Measurements from ENCODE around the gene SYT7. TPM values are rescaled to one million over a fixed set of nuclear protein-coding genes. Genes with fewer than 3 reads are reported as not detected.

Gene SYT7
- total and polyA plus RNA-seq, 10 donors = 0.14 to 5.3 (median 2.3) TPM

- no peak for TF ChIP-seq POLR2A (IDR thresholded peaks at IDR 0.05)
- TF ChIP-seq POLR2AphosphoS5 (IDR thresholded peaks at IDR 0.05) = no peak
- no peak overlapping the region for H3K4me3 ChIP-seq
- no peaks in the 10 kb centered on the region for H3K36me3 ChIP-seq
- DNase-seq = no peak
- H3K4me1 ChIP-seq = peaks cover 0 to 7% (median 4%) of the 10 kb centered on the region in 6 donors
- no peaks in the 10 kb centered on the region for H3K9me3 ChIP-seq
- no peak overlapping the region for H3K27ac ChIP-seq
- WGBS, 5 donors = 71 to 78% (median 76%) methylated on average over 9 of the region's 9 CpGs
- H3K27me3 ChIP-seq (replicated peaks in 1 of 7) = peaks cover 0 to 88% (median 19%) of the 10 kb centered on the region in 7 donors
- intact Hi-C loops (cut with DNase I; ENCODE audit: low total_unique reads) = no loop called here
Observed at GRCh38 chr11:61571337-61571736, 9.5 kb downstream of the SYT7 start.

- DNase-seq = no peak
- Histone ChIP-seq H3K4me3 (no peak overlapping the region), H3K27ac (no peak overlapping the region), H3K27me3 (replicated peaks in 1 of 7) (peaks cover 0 to 98% (median 19%) of the 10 kb centered on the region in 7 donors), H3K36me3 (no peaks in the 10 kb centered on the region), H3K4me1 (peaks cover 0 to 7% (median 4%) of the 10 kb centered on the region in 6 donors), H3K9me3 (no peaks in the 10 kb centered on the region)
- WGBS, 5 donors = 53 to 62% (median 56%) methylated on average over 7 to 10 of the region's 10 CpGs
- intact Hi-C loops (cut with DNase I; ENCODE audit: low total_unique reads) = no loop called here
- TF ChIP-seq POLR2AphosphoS5 (IDR thresholded peaks at IDR 0.05) = no peak
- TF ChIP-seq POLR2A (IDR thresholded peaks at IDR 0.05) = no peak
- TF ChIP-seq CTCF (IDR thresholded peaks at IDR 0.05 in 8 of 11, conservative IDR thresholded peaks at IDR 0.05 in 3 of 11) = no peak
Observed at GRCh38 chr11:61569701-61570100, 11.2 kb downstream of the SYT7 start.

GRCh38 chr11:61569018-61569417, 11.9 kb downstream of the SYT7 start:
- H3K4me1 ChIP-seq = peaks cover 0 to 7% (median 4%) of the 10 kb centered on the region in 6 donors
- H3K4me3 ChIP-seq = no peak overlapping the region
- H3K36me3 ChIP-seq = no peaks in the 10 kb centered on the region
- DNase-seq = no peak
- 29 to 55% (median 45%) methylated on average over 2 to 3 of the region's 3 CpGs for WGBS, 5 donors
- H3K27me3 ChIP-seq (replicated peaks in 1 of 7) = peaks cover 0 to 98% (median 19%) of the 10 kb centered on the region in 7 donors
- TF ChIP-seq CTCF (IDR thresholded peaks at IDR 0.05 in 8 of 11, conservative IDR thresholded peaks at IDR 0.05 in 3 of 11) = no peak
- no peak for TF ChIP-seq POLR2A (IDR thresholded peaks at IDR 0.05)
- no peak for TF ChIP-seq POLR2AphosphoS5 (IDR thresholded peaks at IDR 0.05)
- intact Hi-C loops (cut with DNase I; ENCODE audit: low total_unique reads) = no loop called here
- no peaks in the 10 kb centered on the region for H3K9me3 ChIP-seq
- no peak overlapping the region for H3K27ac ChIP-seq

GRCh38 chr11:61567286-61568061, 13.4 kb downstream of the SYT7 start:
- intact Hi-C loops (cut with DNase I; ENCODE audit: low total_unique reads) = no loop called here
- DNase-seq = peak; percentile 85
- TF ChIP-seq CTCF (IDR thresholded peaks at IDR 0.05 in 8 of 11, conservative IDR thresholded peaks at IDR 0.05 in 3 of 11) = peak in 6 of 11 experiments; percentile 17 to 56 (median 36)
- peak; percentile 30 to 48 (median 45) for TF ChIP-seq POLR2AphosphoS5 (IDR thresholded peaks at IDR 0.05)
- no peak for TF ChIP-seq POLR2A (IDR thresholded peaks at IDR 0.05)

More at GRCh38 chr11:61567286-61568061, 13.4 kb downstream of the SYT7 start:
- Histone ChIP-seq H3K27ac (no peak overlapping the region), H3K27me3 (replicated peaks in 1 of 7) (peaks cover 0 to 96% (median 19%) of the 10 kb centered on the region in 7 donors), H3K36me3 (no peaks in the 10 kb centered on the region), H3K9me3 (no peaks in the 10 kb centered on the region), H3K4me3 (no peak overlapping the region), H3K4me1 (peaks cover 0 to 7% (median 4%) of the 10 kb centered on the region in 6 donors)
- WGBS, 5 donors = 1 to 9% (median 5%) methylated on average over 14 to 46 of the region's 46 CpGs

Data from spleen (tissue), 11 donors.